GM12878 (cell line): ENCODE measurements around the gene FOXL3. TPM values are rescaled to one million over a fixed set of nuclear protein-coding genes. Genes with fewer than 3 reads are reported as not detected.

Source experiments
- ATAC-seq: fragments of 200-7000 bp; cut with Tn5 transposase; 3 replicates; pipeline ENCODE4 v1.9.1; 2020; ENCODE audit warnings: mild to moderate bottlenecking, moderate library complexity
- BruUV-seq: library from RNA; stranded (reverse); fragments of 400-500 nt; replicated peaks from 2 replicates; lab custom pipeline; 2021; lab: Mats Ljungman, UMichigan
- CTCF ChIA-PET: fragments of 300-600 bp; sonication (Branson Sonifier 250); formaldehyde crosslinking; extraction: SDS; loops from one replicate; lab custom pipeline; 2021; ENCODE audit warnings: inconsistent platforms; lab: Yijun Ruan, JAX
- POLR2A ChIA-PET: fragments of 350-600 bp; formaldehyde crosslinking; extraction: SDS; loops from one replicate; lab custom pipeline; 2021; ENCODE audit warnings: inconsistent platforms; lab: Charles Lee
- RAD21 ChIA-PET: fragments of 300-600 bp; sonication (Branson Sonifier 250); formaldehyde crosslinking; loops from one replicate; lab custom pipeline; 2023; ENCODE audit warnings: antibody characterized with exemption; ENCODE audit not compliant: unreplicated experiment; lab: Charles Lee
- SMC1A ChIA-PET: fragments of 300-600 bp; sonication (Branson Sonifier 250); formaldehyde crosslinking; loops from one replicate; lab custom pipeline; 2023; ENCODE audit not compliant: unreplicated experiment, uncharacterized antibody; lab: Charles Lee
- DNase-seq: peaks from one replicate; pipeline ENCODE4 v3.0.0-alpha.2; 2011; ENCODE audit warnings: low read depth, low spot score
- FAIRE-seq: peaks from 3 replicates; lab custom pipeline; 2011; peaks lifted over from hg19 to GRCh38; lab: Jason Lieb, UNC
- H2AFZ ChIP-seq: 2 replicates; pipeline ENCODE4 v1.6.0; 2011; ENCODE audit warnings: low read depth, low read length, control low read depth; ENCODE audit not compliant: control insufficient read depth
- H3K27ac ChIP-seq: 2 replicates; pipeline ENCODE4 v1.5.1; 2011; ENCODE audit warnings: control low read depth; ENCODE audit not compliant: control insufficient read depth, insufficient read depth
- H3K27me3 ChIP-seq, 2 experiments: replicated peaks in 1 of 2; 2 replicates each; pipeline versions ENCODE4 v1.6.0 to v1.6.1; 2011; ENCODE audit warnings: low read length in 1 of 2; ENCODE audit not compliant: control insufficient read depth in 2 of 2, insufficient read depth in 2 of 2
- H3K36me3 ChIP-seq, 2 experiments: 2 replicates each; pipeline ENCODE4 v1.5.1; 2011; ENCODE audit warnings: low read length in 1 of 2; ENCODE audit not compliant: control insufficient read depth in 2 of 2, insufficient read depth in 2 of 2
- H3K4me1 ChIP-seq: 2 replicates; pipeline ENCODE4 v1.6.1; 2011; ENCODE audit warnings: mild to moderate bottlenecking, low read length, moderate library complexity, mixed read lengths; ENCODE audit not compliant: control insufficient read depth, insufficient read depth
- H3K4me2 ChIP-seq: 2 replicates; pipeline ENCODE4 v1.6.0; 2011; ENCODE audit warnings: control low read depth; ENCODE audit not compliant: control insufficient read depth, insufficient read depth
- H3K4me3 ChIP-seq: fragments of 200-600 bp; sonication (generic); 2 replicates; pipeline ENCODE4 v1.5.1; 2016
- H3K79me2 ChIP-seq: 2 replicates; pipeline ENCODE4 v1.6.0; 2011; ENCODE audit warnings: low read length; ENCODE audit not compliant: control insufficient read depth, insufficient read depth
- H3K9ac ChIP-seq: 2 replicates; pipeline ENCODE4 v1.8.0; 2011; ENCODE audit warnings: low read length, control low read depth, mixed read lengths; ENCODE audit not compliant: control insufficient read depth, insufficient read depth
- H3K9me3 ChIP-seq: replicated peaks from 3 replicates; pipeline ENCODE4 v1.5.1; 2011; ENCODE audit warnings: mild to moderate bottlenecking, low read length; ENCODE audit not compliant: control insufficient read depth, insufficient read depth
- H4K20me1 ChIP-seq: 2 replicates; pipeline ENCODE4 v1.6.0; 2011; ENCODE audit not compliant: control insufficient read depth, insufficient read depth
- BMI1 ChIP-seq: fragments of 450-650 bp; IDR thresholded peaks from 2 replicates; pipeline ENCODE4 v1.6.1; 2016; ENCODE audit warnings: mild to moderate bottlenecking, moderate library complexity, borderline replicate concordance
- SMC3 ChIP-seq: IDR thresholded peaks from 2 replicates; pipeline ENCODE4 v1.6.1; 2011; ENCODE audit warnings: low read length, improper control_type of control experiment, borderline replicate concordance
- SREBF1 ChIP-seq: IDR thresholded peaks from 2 replicates; pipeline ENCODE4 v1.6.1; 2012; ENCODE audit warnings: mild to moderate bottlenecking, low read length
- SRF ChIP-seq, 2 experiments: IDR thresholded peaks; 2 replicates each; pipeline ENCODE4 v1.6.1; 2011; ENCODE audit warnings: low read depth in 2 of 2, low read length in 2 of 2, mild to moderate bottlenecking in 1 of 2, moderate library complexity in 1 of 2
- WRNIP1 ChIP-seq: IDR thresholded peaks from 2 replicates; pipeline ENCODE4 v1.6.1; 2011; ENCODE audit warnings: low read depth, low read length, improper control_type of control experiment, borderline replicate concordance
- WGBS: methylation state at CpG from one replicate; pipeline ENCODE4 v1.1.6; 2016; ENCODE audit warnings: low lambda C conversion rate; ENCODE audit not compliant: insufficient replicate concordance, insufficient coverage; ENCODE audit errors: missing lambda C conversion rate; 5-methylcytosine and 5-hydroxymethylcytosine counted together
- in situ Hi-C: fragments of 300-500 bp; cut with MboI; formaldehyde crosslinking; loops from 9 replicates; pipeline ENCODE4 v1.14.3; 2018; ENCODE audit warnings: mixed read lengths
- intact Hi-C: fragments of 100-400 bp; cut with micrococcal nuclease; formaldehyde crosslinking; loops from one replicate; pipeline ENCODE4 v1.14.2; 2022; ENCODE audit not compliant: unreplicated experiment
- polyA plus RNA-seq, 11 experiments: library from polyadenylated mRNA; depleted of rRNA in 4 of 11; unstranded in 6 of 11; stranded (reverse) in 5 of 11; fragments of >200 nt; fragmentation: Nextera tagmentation in 4 of 11; fragmentation: Illumina TruSeq in 1 of 11; extraction: Ambion mirVana in 4 of 11; extraction: Trizol in 1 of 11; gene quantifications; 1 replicate in 1 of 11; 2 replicates in 10 of 11; pipeline versions ENCODE4 v1.2.1 to v1.2.3, GENCODE V29; 2011 to 2016; ENCODE audit warnings: inconsistent platforms in 2 of 11, missing spikeins in 2 of 11, low read depth in 1 of 11
- total RNA-seq, 4 experiments: library from RNA; depleted of rRNA in 3 of 4; stranded (reverse); fragments of >200 nt in 3 of 4; fragmentation: Illumina TruSeq in 1 of 4; extraction: Trizol in 1 of 4; gene quantifications; 2 replicates each; pipeline versions ENCODE4 v1.2.1 to v1.2.3, GENCODE V29; 2013 to 2021
- TF ChIP-seq, protein P1 (sequence below): fragments of 450-650 bp; formaldehyde crosslinking; IDR thresholded peaks from 2 replicates; pipeline ENCODE4 v1.4.0; 2020; ENCODE audit warnings: mild to moderate bottlenecking, moderate library complexity
- TF ChIP-seq, protein P2 (sequence below): fragments of 450-650 bp; IDR thresholded peaks from 2 replicates; pipeline ENCODE4 v1.6.1; 2017; ENCODE audit warnings: mild to moderate bottlenecking

Gene FOXL3
- total and polyA plus RNA-seq, 10 of the 15 experiments (the other 5 are each of a cell fraction or from before 2014, with no cell fraction given) = not detected

DNA sequence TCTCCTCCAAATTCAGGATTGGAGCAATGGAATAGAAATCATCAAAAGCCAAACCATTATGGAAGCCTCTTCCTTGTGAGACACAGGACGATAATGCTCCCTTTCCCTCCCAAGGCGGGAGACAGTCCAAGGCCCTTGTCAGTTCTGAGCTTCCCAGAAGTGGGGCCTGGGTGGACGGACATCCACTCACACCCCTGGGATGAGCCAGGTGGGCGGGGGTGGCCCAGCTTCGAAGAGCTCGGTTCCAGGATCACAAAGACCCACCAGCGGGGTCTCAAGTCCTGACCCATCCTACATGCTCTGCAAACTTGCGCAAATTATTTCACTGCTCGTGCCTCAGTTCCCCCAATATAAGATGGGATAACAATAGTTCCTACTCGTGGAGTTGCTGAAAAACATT is 10.1 kb upstream of the FOXL3 start (continued):
- TF ChIP-seq WRNIP1 (no peak), SREBF1 (no peak)

DNA sequence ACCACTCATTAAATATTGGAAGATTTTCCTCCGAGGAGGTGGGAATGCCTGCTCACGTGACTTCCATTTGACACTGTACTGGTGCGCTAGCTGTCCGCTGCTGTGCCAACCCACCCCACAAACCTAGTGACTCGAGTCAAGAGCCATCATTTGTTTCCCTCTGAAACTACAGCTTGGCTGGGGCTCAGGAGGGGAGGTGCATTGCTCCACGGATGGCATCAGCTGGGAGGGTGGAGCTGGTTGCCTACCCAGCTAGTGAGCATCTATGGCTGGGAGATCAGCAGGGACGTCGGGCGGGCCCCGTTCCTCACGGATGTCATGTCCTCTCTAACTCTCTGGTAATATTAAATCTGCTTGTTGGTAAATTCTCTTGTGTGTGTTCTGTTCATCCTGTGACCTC is 9.5 kb upstream of the FOXL3 start:
- intact Hi-C loops = no loop called here
- H3K4me3 ChIP-seq = no peak overlapping the region
- no peak for ATAC-seq
- no peaks in the 10 kb centered on the region for H4K20me1 ChIP-seq
- no peaks in the 10 kb centered on the region for H3K4me1 ChIP-seq
- no peak for FAIRE-seq
- no peak overlapping the region for H3K4me2 ChIP-seq
- CTCF ChIA-PET = no interaction called here
- no TSS peak for BruUV-seq
- DNase-seq = no peak
- no peak overlapping the region for H3K27ac ChIP-seq
- H3K9ac ChIP-seq = no peak overlapping the region
- H3K36me3 ChIP-seq = no peaks in the 10 kb centered on the region
- RAD21 ChIA-PET = no interaction called here
- H3K79me2 ChIP-seq = no peaks in the 10 kb centered on the region
- TF ChIP-seq, protein P1, sequence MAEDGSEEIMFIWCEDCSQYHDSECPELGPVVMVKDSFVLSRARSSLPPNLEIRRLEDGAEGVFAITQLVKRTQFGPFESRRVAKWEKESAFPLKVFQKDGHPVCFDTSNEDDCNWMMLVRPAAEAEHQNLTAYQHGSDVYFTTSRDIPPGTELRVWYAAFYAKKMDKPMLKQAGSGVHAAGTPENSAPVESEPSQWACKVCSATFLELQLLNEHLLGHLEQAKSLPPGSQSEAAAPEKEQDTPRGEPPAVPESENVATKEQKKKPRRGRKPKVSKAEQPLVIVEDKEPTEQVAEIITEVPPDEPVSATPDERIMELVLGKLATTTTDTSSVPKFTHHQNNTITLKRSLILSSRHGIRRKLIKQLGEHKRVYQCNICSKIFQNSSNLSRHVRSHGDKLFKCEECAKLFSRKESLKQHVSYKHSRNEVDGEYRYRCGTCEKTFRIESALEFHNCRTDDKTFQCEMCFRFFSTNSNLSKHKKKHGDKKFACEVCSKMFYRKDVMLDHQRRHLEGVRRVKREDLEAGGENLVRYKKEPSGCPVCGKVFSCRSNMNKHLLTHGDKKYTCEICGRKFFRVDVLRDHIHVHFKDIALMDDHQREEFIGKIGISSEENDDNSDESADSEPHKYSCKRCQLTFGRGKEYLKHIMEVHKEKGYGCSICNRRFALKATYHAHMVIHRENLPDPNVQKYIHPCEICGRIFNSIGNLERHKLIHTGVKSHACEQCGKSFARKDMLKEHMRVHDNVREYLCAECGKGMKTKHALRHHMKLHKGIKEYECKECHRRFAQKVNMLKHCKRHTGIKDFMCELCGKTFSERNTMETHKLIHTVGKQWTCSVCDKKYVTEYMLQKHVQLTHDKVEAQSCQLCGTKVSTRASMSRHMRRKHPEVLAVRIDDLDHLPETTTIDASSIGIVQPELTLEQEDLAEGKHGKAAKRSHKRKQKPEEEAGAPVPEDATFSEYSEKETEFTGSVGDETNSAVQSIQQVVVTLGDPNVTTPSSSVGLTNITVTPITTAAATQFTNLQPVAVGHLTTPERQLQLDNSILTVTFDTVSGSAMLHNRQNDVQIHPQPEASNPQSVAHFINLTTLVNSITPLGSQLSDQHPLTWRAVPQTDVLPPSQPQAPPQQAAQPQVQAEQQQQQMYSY = no peak
- TF ChIP-seq SMC3 = no peak
- TF ChIP-seq, protein P2, sequence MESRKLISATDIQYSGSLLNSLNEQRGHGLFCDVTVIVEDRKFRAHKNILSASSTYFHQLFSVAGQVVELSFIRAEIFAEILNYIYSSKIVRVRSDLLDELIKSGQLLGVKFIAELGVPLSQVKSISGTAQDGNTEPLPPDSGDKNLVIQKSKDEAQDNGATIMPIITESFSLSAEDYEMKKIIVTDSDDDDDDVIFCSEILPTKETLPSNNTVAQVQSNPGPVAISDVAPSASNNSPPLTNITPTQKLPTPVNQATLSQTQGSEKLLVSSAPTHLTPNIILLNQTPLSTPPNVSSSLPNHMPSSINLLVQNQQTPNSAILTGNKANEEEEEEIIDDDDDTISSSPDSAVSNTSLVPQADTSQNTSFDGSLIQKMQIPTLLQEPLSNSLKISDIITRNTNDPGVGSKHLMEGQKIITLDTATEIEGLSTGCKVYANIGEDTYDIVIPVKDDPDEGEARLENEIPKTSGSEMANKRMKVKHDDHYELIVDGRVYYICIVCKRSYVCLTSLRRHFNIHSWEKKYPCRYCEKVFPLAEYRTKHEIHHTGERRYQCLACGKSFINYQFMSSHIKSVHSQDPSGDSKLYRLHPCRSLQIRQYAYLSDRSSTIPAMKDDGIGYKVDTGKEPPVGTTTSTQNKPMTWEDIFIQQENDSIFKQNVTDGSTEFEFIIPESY = no peak
- no peak for TF ChIP-seq SRF (IDR thresholded peaks at IDR 0.05; ENCODE audit: low read depth in 2 of 2, low read length in 2 of 2)
- TF ChIP-seq BMI1 = no peak
- no peak overlapping the region for H2AFZ ChIP-seq
- in situ Hi-C loops = no loop called here
- H3K27me3 ChIP-seq = no peaks in the 10 kb centered on the region
- SMC1A ChIA-PET = no interaction called here
- POLR2A ChIA-PET = no interaction called here
- no peaks in the 10 kb centered on the region; the same call in 2 of the 3 replicates for H3K9me3 ChIP-seq
- WGBS = 52% methylated on average over 11 of the region's 11 CpGs
